GM19099 (cell line): ENCODE measurements around the gene FGF2.

ENCODE experiments used
- POLR2A ChIP-seq: IDR thresholded peaks from 3 replicates; pipeline ENCODE4 v1.6.1; 2011; ENCODE audit warnings: low read depth; ENCODE audit not compliant: insufficient read length; ENCODE audit errors: extremely low read depth

Gene FGF2

GRCh38 chr4:122826553-122827257 lies at the start of gene FGF2:
Gene FGF2 (plus strand): TSS chr4:122826831. CDS start chr4:122827175, 344 bp downstream.
- TF ChIP-seq POLR2A: no peak

DNA sequence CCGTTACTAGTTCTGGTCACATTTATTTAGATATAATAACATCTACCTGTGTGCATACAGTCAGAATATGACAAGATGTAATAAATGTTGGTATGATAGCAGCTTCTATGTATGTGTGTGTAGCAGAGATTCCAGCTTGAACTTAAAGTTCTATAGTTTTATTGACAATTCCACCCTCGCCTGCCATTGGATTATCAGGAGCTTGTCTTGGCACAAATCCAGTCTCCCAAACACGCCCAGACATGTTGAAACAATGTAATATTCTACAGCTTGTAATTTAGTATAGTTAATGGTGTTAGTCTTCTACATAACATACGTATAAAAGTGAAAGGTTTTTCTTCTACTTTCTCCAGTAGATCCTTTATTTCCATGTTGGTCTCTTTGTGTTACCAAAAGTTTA lies 49.7 kb upstream of the FGF2 start:
- TF ChIP-seq POLR2A: no peak

DNA sequence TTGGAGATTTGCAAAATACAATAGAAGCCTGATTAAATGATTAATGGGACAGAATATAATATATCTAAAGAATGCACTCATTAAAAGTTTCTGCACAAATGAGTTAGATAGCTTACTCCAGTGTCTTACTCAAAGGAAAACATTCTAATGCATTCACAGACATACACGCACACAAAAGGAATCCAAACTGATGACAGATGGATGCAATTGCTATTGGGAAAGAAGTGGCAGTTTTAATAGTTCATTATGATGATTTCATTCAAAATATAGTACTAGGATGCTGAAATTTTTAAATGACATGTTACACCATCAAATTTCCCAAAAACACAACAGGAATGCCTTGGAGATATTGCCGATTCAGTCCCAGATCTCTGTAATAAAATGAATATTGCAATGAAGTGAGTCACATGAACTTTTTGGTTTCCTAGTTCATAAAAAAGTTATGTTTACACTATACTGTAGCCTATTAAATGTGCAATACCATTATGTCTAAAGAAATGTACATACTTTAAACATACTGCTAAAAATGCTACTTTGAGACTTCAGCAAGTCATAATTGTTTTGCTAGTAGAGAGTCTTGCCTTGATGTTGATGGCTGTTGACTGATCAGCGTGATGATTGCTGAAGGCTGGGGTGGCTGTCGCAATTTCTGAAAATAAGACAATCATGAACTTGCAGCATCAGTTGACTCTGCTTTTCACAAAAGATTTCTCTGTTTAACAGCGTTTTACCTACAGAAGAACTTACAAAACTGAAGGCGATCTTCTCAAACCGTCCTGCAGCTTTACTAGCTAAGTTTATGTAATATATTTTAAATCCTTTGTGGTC lies 48.6 kb upstream of the FGF2 start:
- no peak for TF ChIP-seq POLR2A

- TF ChIP-seq POLR2A: no peak
Observed at GRCh38 chr4:122781486-122781885, 45.1 kb upstream of the FGF2 start.

DNA sequence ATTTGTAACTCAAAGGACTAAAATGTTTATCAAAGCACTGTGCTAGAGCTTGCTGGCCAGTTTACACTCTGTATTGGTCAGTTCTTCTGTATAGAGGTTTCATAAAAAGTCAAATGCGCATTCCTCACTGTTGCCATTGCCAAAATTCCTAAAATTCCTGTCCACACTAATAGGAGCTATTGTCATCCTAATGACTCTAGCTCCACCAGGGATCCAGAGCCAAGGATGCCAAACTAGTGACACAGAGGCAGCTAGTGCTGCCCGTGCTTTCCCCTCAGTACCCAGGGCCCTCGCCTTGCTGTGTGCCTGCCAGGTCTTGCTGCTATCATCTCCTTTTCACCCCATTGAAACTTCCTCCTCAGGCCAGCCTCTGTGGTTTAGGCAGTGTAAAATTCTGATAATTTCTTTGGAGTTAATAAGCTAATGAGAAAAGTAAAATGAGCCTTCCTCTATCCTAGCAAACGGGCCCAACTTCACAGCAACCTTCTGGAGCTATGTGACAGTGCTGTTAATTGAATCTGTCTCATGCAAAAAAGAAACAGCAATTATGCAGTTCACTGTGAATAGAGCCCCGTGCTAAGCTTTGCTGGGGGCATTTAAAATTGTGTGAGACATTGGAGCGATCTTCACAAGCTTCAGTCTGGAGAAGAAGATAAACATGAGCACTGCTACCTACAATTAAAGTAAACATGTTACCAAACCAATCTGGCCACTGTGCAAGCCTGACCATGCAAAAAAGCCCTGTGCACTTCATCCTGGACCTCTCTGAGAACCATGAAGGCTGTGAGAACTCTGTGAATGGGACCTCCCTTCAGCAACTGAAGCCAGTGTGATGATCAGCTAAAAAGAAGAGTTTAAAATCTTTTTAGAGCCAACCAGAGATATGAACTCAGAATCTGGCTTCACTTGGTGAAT lies 43.1 kb upstream of the FGF2 start:
- TF ChIP-seq POLR2A: no peak

- no peak for TF ChIP-seq POLR2A
Observed at GRCh38 chr4:122784261-122784660, 42.4 kb upstream of the FGF2 start.

- no peak for TF ChIP-seq POLR2A
Observed at GRCh38 chr4:122785099-122785498, 41.5 kb upstream of the FGF2 start.

DNA sequence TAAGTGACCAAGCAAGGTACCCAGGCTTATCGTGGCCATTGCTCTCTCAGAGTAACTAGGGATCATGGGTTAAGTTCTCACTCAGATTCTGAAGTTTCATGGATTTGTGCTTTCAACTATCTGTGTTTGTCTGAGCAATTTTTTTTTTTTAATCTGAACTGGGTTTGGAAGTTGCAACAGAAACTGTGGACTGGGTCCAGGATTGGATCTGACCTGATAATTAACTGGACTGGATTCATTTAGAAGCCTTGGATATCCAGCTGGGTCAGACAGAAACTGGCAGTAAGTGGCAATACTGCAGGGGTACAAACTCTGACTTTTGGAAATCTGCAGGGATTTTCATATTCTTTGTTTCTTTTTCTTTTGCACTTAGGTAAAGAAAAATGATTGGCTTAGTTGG lies 38.7 kb upstream of the FGF2 start:
- no peak for TF ChIP-seq POLR2A

GRCh38 chr4:122788935-122789334 lies 37.7 kb upstream of the FGF2 start:
- no peak for TF ChIP-seq POLR2A

- TF ChIP-seq POLR2A: no peak
Observed at GRCh38 chr4:122793811-122794210, 32.8 kb upstream of the FGF2 start.

GRCh38 chr4:122796801-122797404 lies 29.7 kb upstream of the FGF2 start:
- no peak for TF ChIP-seq POLR2A

DNA sequence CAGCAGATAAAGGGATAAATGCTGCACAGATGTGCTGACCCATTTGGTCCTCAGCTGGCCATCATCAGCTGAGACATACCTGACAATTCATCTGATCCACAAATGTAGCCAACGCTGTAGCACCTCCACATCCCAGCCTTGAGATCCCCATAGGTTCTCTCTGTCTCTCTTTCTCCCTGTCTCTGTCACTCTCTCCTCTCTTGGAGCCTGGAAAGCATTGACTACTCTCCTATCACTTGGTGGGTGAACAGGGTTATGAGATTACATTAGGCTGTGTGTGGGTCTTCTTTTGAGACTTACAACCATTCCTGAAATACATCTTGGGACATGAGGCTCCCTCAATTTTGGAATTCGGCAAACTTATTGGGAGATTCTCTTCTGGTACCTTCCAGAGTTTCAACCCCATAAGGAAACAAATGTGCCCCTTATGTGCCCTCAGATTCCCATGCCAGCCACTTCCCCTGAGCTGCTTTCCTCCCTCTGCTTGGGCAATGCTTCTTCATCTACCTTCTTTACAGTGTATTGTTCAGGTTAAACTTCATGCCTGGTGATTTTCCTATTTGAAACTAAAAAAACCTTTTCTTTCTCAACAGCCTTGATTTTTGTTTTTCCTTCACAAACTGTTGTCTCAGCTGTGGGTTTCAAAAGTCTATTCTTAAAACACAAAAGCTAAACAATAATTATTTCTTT lies 29.1 kb upstream of the FGF2 start:
- TF ChIP-seq POLR2A: no peak

GRCh38 chr4:122798101-122798500 lies 28.5 kb upstream of the FGF2 start:
- no peak for TF ChIP-seq POLR2A

- TF ChIP-seq POLR2A: no peak
Observed at GRCh38 chr4:122798917-122799316, 27.7 kb upstream of the FGF2 start.

GRCh38 chr4:122803788-122804208 lies 22.8 kb upstream of the FGF2 start:
- TF ChIP-seq POLR2A: no peak
